RWPE2 (cell line): Measurements from ENCODE around the gene DYNLT4.

Experiments used
- ATAC-seq: fragments of 200-7000 bp; cut with Tn5 transposase; 3 replicates; pipeline ENCODE4 v1.9.1; 2021; ENCODE audit warnings: low read depth
- DNase-seq: peaks from one replicate; pipeline ENCODE4 v3.0.0-alpha.2; 2020; ENCODE audit warnings: low spot score
- H3K27ac ChIP-seq: fragments of 450-650 bp; 2 replicates; pipeline ENCODE4 v1.5.1; 2017; ENCODE audit warnings: mild to moderate bottlenecking; ENCODE audit not compliant: poor library complexity, severe bottlenecking
- H3K27me3 ChIP-seq: fragments of 250-450 bp; sonication (Bioruptor Pico); 2 replicates; pipeline ENCODE4 v1.5.1; 2021; ENCODE audit warnings: mild to moderate bottlenecking, moderate library complexity; ENCODE audit not compliant: insufficient read depth, poor library complexity, severe bottlenecking
- H3K36me3 ChIP-seq: fragments of 250-450 bp; sonication (Bioruptor Pico); 2 replicates; pipeline ENCODE4 v1.5.1; 2020; ENCODE audit warnings: low read depth, mild to moderate bottlenecking, moderate library complexity
- H3K4me1 ChIP-seq: fragments of 250-450 bp; sonication (Bioruptor Pico); 2 replicates; pipeline ENCODE4 v1.5.1; 2021; ENCODE audit warnings: mild to moderate bottlenecking, moderate library complexity; ENCODE audit not compliant: insufficient read depth, poor library complexity, severe bottlenecking
- H3K4me3 ChIP-seq: fragments of 250-450 bp; sonication (Bioruptor Pico); 2 replicates; pipeline ENCODE4 v1.5.1; 2021; ENCODE audit warnings: mild to moderate bottlenecking, moderate library complexity; ENCODE audit not compliant: severe bottlenecking
- H3K9me3 ChIP-seq: fragments of 250-450 bp; sonication (Bioruptor Pico); 2 replicates; pipeline ENCODE4 v1.5.1; 2021; ENCODE audit warnings: mild to moderate bottlenecking, moderate library complexity; ENCODE audit not compliant: severe bottlenecking
- CTCF ChIP-seq: fragments of 450-650 bp; IDR thresholded peaks from one replicate; pipeline ENCODE4 v1.5.1; 2017; ENCODE audit warnings: mild to moderate bottlenecking, moderate library complexity; ENCODE audit not compliant: poor library complexity, severe bottlenecking

The DYNLT4 gene

GRCh38 chr1:44822131-44822701, 15.1 kb upstream of the DYNLT4 start:
- Histone ChIP-seq H3K27ac (no peak overlapping the region), H3K36me3 (no peaks in the 10 kb centered on the region), H3K27me3 (no peaks in the 10 kb centered on the region), H3K4me3 (no peak overlapping the region), H3K4me1 (no peaks in the 10 kb centered on the region), H3K9me3 (no peaks in the 10 kb centered on the region)
- ATAC-seq (no peak), DNase-seq (no peak)
- no peak for TF ChIP-seq CTCF

- ATAC-seq: no peak
- no peak overlapping the region for H3K27ac ChIP-seq
Observed at GRCh38 chr1:44821240-44821715, 14.1 kb upstream of the DYNLT4 start.

DNA sequence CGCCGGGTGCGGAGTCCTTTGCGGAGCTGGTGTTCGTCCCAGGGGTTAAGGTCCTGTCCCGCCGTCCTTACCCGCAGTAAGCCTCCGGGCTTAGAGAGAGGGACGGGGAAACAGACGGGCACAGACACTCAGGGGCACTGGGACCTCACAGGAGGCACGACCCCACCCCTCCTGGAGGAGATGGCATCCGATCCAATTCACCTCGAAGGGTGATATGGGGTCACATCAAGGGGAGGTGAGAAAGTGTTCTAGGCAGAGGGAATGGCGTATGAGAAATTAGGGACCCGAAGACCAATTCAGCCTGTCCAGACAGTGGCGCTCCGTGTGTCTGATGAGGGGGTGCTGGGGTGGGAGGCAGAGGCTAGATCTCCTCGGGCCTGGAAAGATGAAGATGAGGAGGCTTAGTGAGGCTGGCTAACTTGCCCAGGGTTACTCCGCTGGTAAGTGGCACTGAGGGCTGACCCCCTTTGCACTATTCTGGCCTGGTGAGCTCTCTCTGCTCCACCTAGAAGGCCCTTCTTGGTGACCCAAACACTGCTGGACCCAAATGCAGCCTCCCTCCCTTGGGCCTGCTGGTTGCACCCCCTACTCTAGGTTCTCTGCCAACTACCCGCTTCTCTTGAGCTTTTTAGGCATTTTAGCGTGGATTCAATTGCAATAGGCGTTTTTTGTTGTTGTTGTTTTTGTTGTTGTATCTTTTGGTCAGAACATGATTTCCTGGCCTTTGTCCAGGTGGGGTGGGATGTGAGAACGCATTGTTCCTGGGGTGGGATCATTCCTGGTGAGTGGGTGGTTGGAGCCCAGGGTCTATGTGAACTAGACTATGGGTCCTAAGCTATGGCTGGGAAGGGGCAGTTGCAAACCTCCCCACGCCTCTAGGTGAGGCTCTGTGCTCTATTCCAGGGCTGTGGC, 13.4 kb upstream of the DYNLT4 start:
- TF ChIP-seq CTCF: no peak
- ATAC-seq: no peak
- peak overlapping the region; percentile 32 for H3K4me3 ChIP-seq

More at GRCh38 chr1:44821240-44821715, 14.1 kb upstream of the DYNLT4 start:
- Histone ChIP-seq H3K4me3 (no peak overlapping the region), H3K9me3 (no peaks in the 10 kb centered on the region), H3K27me3 (no peaks in the 10 kb centered on the region), H3K4me1 (no peaks in the 10 kb centered on the region), H3K36me3 (no peaks in the 10 kb centered on the region)
- TF ChIP-seq CTCF: no peak
- no peak for DNase-seq

DNA sequence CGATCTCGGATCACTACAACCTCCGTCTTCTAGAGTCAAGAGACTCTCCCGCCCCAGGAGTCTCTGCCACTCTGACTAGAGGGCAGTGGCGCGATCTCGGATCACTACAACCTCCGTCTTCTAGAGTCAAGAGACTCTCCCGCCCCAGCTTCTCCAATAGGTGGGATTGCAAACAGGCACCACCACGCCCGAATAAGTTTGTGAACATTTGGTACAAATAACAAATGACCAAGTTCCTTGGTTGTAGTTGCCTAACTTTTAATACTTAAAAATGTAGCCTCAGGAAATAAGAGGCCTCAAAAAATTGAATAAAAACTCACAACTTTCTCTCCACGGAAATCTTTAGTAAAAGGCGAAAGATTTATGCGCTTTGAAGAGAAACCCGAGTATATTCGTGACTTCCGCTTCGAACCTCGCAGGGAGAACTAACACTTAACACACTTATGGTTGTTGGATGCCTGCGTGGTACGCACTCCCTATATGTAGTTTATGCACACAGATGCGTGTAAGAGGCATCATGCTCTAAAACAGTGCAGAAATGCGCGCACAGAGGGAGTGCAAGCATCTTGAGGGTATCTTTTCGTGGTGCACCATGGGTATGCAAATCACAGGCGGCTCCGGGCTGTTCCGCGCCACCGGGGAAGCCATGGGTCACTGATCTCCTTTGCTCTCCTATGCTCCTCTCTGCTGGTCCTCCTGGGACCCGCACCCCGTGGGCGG, 12.6 kb upstream of the DYNLT4 start:
- Histone ChIP-seq H3K4me1 (peaks cover 5% of the 10 kb centered on the region), H3K9me3 (no peaks in the 10 kb centered on the region), H3K4me3 (peak overlapping the region; percentile 32), H3K36me3 (no peaks in the 10 kb centered on the region), H3K27me3 (no peaks in the 10 kb centered on the region), H3K27ac (peak overlapping the region; percentile 74)
- DNase-seq (peak; percentile 89), ATAC-seq (peak; percentile 84)
- peak; percentile 16 for TF ChIP-seq CTCF

More for the DNA sequence above, 13.4 kb upstream of the DYNLT4 start:
- no peak for DNase-seq
- H3K27ac ChIP-seq: peak overlapping the region; percentile 74
- no peaks in the 10 kb centered on the region for H3K36me3 ChIP-seq
- no peaks in the 10 kb centered on the region for H3K9me3 ChIP-seq
- no peaks in the 10 kb centered on the region for H3K27me3 ChIP-seq
- no peaks in the 10 kb centered on the region for H3K4me1 ChIP-seq
